NT2/D1 (cell line): ENCODE results near the gene SUMO3.

ENCODE experiments used
- YY1 ChIP-seq: IDR thresholded peaks from 2 replicates; pipeline ENCODE4 v1.6.1; 2011; ENCODE audit not compliant: insufficient read length, insufficient read depth
- ZNF274 ChIP-seq: IDR thresholded peaks from 2 replicates; pipeline ENCODE4 v1.6.1; 2011; ENCODE audit warnings: mild to moderate bottlenecking, low read depth, low read length

GRCh38 chr21:44764319-44765230 is 53.3 kb downstream of the SUMO3 start:
- TF ChIP-seq YY1 (no peak), ZNF274 (no peak)
